Measurements from ENCODE around the gene CALCOCO1. TPM values are rescaled to one million over a fixed set of nuclear protein-coding genes. Genes with fewer than 3 reads are reported as not detected.
A peak's percentile ranks its signal among the peaks of the same experiment; 100 is the strongest.

CALCOCO1 gene
- total and polyA plus RNA-seq, 2 of the 13 experiments (the other 11 are each of a cell fraction or from before 2014, with no cell fraction given), result 7.7 to 47.7 TPM

- no peak; the same call in 1 of the 2 replicates for TF ChIP-seq ZNF800 (CRISPR knock-in tag; IDR thresholded peaks at IDR 0.05)
- peak; percentile 46; the same call in 1 of the 2 replicates for TF ChIP-seq ZFY (CRISPR knock-in tag; IDR thresholded peaks at IDR 0.05)
- no peak for TF ChIP-seq SIX1 (CRISPR knock-in tag; IDR thresholded peaks at IDR 0.05; ENCODE audit: borderline replicate concordance)
- no peak for TF ChIP-seq ZNF672 (CRISPR knock-in tag; IDR thresholded peaks at IDR 0.05)
- TF ChIP-seq ZNF225 (CRISPR knock-in tag; IDR thresholded peaks at IDR 0.05), result no peak
- TF ChIP-seq, protein P1, sequence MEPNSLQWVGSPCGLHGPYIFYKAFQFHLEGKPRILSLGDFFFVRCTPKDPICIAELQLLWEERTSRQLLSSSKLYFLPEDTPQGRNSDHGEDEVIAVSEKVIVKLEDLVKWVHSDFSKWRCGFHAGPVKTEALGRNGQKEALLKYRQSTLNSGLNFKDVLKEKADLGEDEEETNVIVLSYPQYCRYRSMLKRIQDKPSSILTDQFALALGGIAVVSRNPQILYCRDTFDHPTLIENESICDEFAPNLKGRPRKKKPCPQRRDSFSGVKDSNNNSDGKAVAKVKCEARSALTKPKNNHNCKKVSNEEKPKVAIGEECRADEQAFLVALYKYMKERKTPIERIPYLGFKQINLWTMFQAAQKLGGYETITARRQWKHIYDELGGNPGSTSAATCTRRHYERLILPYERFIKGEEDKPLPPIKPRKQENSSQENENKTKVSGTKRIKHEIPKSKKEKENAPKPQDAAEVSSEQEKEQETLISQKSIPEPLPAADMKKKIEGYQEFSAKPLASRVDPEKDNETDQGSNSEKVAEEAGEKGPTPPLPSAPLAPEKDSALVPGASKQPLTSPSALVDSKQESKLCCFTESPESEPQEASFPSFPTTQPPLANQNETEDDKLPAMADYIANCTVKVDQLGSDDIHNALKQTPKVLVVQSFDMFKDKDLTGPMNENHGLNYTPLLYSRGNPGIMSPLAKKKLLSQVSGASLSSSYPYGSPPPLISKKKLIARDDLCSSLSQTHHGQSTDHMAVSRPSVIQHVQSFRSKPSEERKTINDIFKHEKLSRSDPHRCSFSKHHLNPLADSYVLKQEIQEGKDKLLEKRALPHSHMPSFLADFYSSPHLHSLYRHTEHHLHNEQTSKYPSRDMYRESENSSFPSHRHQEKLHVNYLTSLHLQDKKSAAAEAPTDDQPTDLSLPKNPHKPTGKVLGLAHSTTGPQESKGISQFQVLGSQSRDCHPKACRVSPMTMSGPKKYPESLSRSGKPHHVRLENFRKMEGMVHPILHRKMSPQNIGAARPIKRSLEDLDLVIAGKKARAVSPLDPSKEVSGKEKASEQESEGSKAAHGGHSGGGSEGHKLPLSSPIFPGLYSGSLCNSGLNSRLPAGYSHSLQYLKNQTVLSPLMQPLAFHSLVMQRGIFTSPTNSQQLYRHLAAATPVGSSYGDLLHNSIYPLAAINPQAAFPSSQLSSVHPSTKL (CRISPR knock-in tag; IDR thresholded peaks at IDR 0.05), result peak; percentile 59; the same call in 1 of the 2 replicates
- no peak for TF ChIP-seq ZNF382 (CRISPR knock-in tag; IDR thresholded peaks at IDR 0.05; ENCODE audit: borderline replicate concordance)
- TF ChIP-seq HNRNPL (IDR thresholded peaks at IDR 0.05; ENCODE audit: low read depth, low read length), result no peak
- no peak for TF ChIP-seq NFKBIZ (CRISPR knock-in tag; IDR thresholded peaks at IDR 0.05)
- TF ChIP-seq, protein P2, sequence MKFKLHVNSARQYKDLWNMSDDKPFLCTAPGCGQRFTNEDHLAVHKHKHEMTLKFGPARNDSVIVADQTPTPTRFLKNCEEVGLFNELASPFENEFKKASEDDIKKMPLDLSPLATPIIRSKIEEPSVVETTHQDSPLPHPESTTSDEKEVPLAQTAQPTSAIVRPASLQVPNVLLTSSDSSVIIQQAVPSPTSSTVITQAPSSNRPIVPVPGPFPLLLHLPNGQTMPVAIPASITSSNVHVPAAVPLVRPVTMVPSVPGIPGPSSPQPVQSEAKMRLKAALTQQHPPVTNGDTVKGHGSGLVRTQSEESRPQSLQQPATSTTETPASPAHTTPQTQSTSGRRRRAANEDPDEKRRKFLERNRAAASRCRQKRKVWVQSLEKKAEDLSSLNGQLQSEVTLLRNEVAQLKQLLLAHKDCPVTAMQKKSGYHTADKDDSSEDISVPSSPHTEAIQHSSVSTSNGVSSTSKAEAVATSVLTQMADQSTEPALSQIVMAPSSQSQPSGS (CRISPR knock-in tag; IDR thresholded peaks at IDR 0.05), result peak; percentile 53; the same call in 1 of the 2 replicates
- TF ChIP-seq REL (CRISPR knock-in tag; conservative IDR thresholded peaks at IDR 0.05), result no peak
- TF ChIP-seq, protein P3, sequence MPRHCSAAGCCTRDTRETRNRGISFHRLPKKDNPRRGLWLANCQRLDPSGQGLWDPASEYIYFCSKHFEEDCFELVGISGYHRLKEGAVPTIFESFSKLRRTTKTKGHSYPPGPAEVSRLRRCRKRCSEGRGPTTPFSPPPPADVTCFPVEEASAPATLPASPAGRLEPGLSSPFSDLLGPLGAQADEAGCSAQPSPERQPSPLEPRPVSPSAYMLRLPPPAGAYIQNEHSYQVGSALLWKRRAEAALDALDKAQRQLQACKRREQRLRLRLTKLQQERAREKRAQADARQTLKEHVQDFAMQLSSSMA (CRISPR knock-in tag; IDR thresholded peaks at IDR 0.05), result no peak
- TF ChIP-seq ZNF121 (CRISPR knock-in tag; IDR thresholded peaks at IDR 0.05), result no peak
- no peak for TF ChIP-seq BCL3 (CRISPR knock-in tag; IDR thresholded peaks at IDR 0.05)
- TF ChIP-seq ZNF75D (CRISPR knock-in tag; IDR thresholded peaks at IDR 0.05; ENCODE audit: borderline replicate concordance), result no peak
- TF ChIP-seq JUND (CRISPR knock-in tag; IDR thresholded peaks at IDR 0.05), result no peak
- TF ChIP-seq JUN (CRISPR knock-in tag; IDR thresholded peaks at IDR 0.05), result no peak
- TF ChIP-seq THYN1 (CRISPR knock-in tag; IDR thresholded peaks at IDR 0.05; ENCODE audit: borderline replicate concordance, low read depth), result no peak
- no peak for TF ChIP-seq ZNF615 (CRISPR knock-in tag; IDR thresholded peaks at IDR 0.05; ENCODE audit: borderline replicate concordance)
- no peak for TF ChIP-seq DBP (CRISPR knock-in tag; IDR thresholded peaks at IDR 0.05; ENCODE audit: not compliant biosample characterization)
Observed at GRCh38 chr12:53746592-53747092, 19.4 kb upstream of the CALCOCO1 start (continued).

Measured in HepG2 (cell line).